ENCODE results near the gene MYORG. TPM values are rescaled to one million over a fixed set of nuclear protein-coding genes. Genes with fewer than 3 reads are reported as not detected.
"Not testable (repeated sequence)": the region's sequence is repeated elsewhere in the genome, so short reads cannot be mapped to it uniquely, and the experiment has no call there.

Gene MYORG
- total RNA-seq, 1 experiment from 2014 or later: 0.79 TPM

DNA sequence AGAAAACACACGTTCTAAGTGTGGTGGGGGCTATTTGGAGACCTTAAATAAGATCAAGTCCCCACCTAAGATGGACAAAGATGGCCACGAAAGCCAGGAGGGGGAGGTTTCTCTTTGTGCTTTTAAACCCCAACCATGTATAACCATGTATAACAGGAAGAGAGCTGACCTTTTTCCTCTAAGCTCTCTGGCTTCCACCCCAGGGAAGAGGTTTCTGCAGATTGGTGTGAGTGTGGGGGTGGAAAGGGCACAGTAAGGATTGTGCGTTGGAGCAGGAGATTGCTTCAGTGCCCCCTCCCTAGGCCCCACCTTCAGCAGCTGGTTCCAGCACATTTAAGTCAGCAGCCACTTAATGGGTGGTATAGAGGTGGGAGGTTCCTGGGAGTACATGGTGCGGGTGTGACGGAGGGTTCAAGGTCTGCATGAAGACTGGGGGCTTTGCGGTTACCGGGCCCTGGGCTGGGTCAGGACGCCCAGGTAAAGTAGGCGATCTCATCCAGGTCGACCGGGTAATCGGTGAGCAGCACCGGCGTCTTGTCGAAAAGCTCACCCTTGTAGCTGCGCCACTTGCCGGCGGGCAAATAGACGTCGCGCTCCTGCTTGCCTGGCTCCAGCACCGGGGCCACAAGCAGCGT, 6.2 kb downstream of the MYORG start:
- DNase-seq (ENCODE audit: extremely low read depth, low read depth): no peak

- no peak for DNase-seq (ENCODE audit: extremely low read depth, low read depth)
These were observed 7.1 kb downstream of the MYORG start for GRCh38 chr9:34369636-34370035.

DNA sequence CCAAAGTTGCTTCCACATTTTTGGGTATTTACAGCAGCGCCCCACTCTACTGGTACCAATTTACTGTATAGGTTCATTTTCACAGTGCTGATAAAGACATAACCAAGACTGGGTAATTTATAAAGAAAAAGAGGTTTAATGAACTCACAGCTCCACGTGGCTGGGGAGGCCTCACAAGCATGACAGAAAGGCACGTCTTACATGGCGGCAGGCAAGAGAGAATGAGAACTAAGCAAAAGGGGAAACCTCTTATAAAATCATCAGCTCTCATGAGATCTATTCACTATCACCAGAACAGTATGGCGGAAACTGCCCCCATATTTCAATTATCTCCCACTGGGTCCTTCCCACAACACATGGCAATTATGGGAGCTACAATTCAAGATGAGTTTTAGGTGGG, 7.9 kb downstream of the MYORG start:
- not testable (repeated sequence) for DNase-seq (ENCODE audit: extremely low read depth, low read depth)

GRCh38 chr9:34367751-34368410, 8.8 kb downstream of the MYORG start:
- DNase-seq (ENCODE audit: extremely low read depth, low read depth): not testable (repeated sequence)

DNA sequence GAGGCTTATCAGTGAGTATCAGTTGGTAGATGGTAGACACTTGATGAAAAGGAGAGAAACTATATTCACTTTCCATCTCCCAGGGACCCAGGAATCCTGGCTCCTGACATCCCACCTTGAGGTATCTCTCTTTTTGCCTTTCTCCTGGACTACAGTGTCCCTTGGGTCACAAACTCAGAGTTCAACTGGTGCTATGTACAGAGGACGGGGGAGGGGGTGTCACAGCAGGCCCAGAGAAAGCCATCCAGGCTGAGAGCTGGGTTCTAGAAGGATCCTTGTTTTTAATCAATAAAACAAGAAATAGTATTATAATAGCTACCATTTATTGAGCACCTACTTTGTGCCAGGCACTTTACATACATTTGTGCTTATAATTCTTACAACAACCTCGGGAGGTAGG, 10.3 kb downstream of the MYORG start:
- no peak for DNase-seq (ENCODE audit: extremely low read depth, low read depth)

DNA sequence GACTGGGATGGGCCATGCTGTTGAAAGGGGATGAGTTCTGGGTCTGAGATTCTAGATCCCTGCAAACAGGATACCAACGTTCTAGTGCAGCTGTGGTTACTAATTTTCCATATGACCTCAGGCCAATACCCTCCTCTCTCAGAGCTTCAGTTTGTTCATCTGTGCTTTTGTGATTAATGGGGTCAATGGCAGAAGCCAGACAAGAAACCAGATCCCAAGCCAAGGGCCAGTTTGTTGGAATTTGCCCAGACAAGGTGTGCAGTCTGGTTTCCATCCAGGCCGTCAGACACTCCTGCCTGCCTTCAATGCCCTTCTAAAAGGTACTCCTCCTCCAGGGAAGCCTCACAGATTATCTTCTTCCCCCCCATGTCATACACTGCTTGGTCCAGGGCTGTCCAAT, 11.4 kb downstream of the MYORG start:
- DNase-seq (ENCODE audit: extremely low read depth, low read depth): no peak

GRCh38 chr9:34363619-34364351, 12.9 kb downstream of the MYORG start:
- DNase-seq (ENCODE audit: extremely low read depth, low read depth): no peak

GRCh38 chr9:34362614-34363214, 14.0 kb downstream of the MYORG start:
- no peak for DNase-seq (ENCODE audit: extremely low read depth, low read depth)

DNA sequence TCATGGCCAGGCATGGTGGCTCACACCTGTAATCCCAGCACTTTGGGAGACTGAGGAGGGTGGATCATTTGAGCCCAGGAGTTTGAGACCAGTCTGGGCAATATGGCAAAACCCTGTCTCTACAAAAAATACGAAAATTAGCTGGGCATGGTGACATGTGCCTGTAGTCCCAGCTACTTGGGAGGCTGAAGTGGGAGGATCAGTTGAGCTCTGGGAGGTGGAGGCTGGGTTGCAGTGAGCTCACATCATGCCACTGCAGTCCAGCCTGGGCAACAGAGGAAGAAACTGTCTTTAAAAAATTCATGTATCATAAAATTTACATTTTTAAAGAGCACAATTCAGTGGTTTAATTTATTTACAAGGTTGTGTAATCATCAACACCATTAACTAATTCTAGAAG, 23.7 kb downstream of the MYORG start:
- not testable (repeated sequence) for DNase-seq (ENCODE audit: extremely low read depth, low read depth)

DNA sequence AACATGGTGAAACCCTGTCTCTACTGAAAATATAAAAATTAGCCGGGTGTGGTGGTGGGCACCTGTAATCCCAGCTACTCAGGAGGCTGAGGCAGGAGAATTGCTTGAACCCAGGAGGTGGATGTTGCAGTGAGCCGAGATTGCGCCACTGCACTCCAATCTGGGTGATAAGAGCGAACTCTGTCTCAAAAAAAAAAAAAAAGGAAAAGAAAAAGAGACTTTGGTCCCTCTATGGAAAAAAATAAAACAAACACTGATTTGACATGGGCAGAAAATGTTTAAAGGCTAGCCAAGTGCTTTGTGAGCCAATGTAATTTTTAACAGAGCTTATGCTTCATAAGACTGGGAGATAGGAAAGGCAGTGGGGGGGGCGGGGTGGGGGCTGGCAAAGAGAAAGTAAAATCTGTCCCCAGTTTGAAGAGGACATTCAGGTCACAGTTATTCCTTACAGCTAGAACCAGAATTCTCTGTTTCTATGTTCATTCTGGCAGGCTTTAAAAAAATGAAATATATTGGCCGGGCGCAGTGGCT, 24.5 kb downstream of the MYORG start:
- not testable (repeated sequence) for DNase-seq (ENCODE audit: extremely low read depth, low read depth)

DNA sequence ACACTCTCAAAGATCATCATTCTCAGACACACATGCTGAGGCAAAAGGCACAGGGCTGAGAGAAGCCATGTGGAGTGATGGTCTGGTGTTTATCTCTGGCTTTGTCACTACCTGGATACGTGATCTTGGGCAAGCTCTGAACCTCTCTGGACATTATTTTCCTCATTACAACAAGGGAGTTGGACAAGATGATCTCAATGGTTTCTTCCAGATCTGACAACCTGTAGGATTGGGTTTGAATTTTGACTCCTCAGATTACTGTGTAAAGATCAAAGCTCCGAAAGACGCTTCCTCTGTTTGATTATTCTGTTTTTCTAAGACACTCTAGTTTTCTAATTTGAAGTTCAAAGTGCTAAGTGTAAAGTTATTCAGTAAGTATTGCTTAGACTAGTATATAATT, 27.4 kb downstream of the MYORG start:
- DNase-seq (ENCODE audit: extremely low read depth, low read depth): no peak

DNA sequence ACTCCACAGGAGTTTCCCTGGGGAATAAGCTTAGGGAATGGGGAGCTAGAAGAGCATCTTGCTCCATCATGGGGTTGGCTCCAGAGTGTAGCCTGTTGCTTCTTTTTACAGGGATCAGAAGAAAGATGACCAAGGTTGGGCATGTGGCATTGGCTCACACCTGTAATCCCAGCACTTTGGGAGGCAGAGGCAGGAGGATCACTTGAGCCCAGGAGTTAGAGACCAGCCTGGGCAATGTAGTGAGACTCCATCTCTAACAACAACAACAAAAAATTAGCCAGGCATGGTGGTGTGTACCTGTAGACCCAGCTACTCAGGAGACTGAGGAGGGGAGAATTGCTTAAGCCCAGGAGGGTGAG, 28.9 kb downstream of the MYORG start:
- DNase-seq (ENCODE audit: extremely low read depth, low read depth): no peak

GRCh38 chr9:34346873-34347799, 29.6 kb downstream of the MYORG start:
- no peak for DNase-seq (ENCODE audit: extremely low read depth, low read depth)

- no peak for DNase-seq (ENCODE audit: extremely low read depth, low read depth)
These were observed 33.1 kb downstream of the MYORG start for GRCh38 chr9:34343605-34344004.

DNA sequence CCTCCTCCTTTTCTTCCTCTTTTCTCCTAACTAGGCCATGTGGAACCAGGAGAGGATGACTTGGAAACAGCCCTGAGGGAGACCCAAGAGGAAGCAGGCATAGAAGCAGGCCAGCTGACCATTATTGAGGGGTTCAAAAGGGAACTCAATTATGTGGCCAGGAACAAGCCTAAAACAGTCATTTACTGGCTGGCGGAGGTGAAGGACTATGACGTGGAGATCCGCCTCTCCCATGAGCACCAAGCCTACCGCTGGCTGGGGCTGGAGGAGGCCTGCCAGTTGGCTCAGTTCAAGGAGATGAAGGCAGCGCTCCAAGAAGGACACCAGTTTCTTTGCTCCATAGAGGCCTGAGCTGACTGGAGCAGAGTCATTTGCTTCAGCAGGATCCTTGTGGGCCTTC, 33.6 kb downstream of the MYORG start:
- DNase-seq (ENCODE audit: extremely low read depth, low read depth): no peak

GRCh38 chr9:34341659-34342295, 34.9 kb downstream of the MYORG start:
- no peak for DNase-seq (ENCODE audit: extremely low read depth, low read depth)

- DNase-seq (ENCODE audit: extremely low read depth, low read depth): no peak
These were observed 37.9 kb downstream of the MYORG start for GRCh38 chr9:34338665-34339385.

- not testable (repeated sequence) for DNase-seq (ENCODE audit: extremely low read depth, low read depth)
These were observed 38.6 kb downstream of the MYORG start for GRCh38 chr9:34338079-34338478.

- DNase-seq (ENCODE audit: extremely low read depth, low read depth): no peak
These were observed 39.3 kb downstream of the MYORG start for GRCh38 chr9:34337403-34337802.
